ENCODE measurements around the gene FLYWCH2.

GRCh38 chr16:2836646-2837508 is 46.1 kb upstream of the FLYWCH2 start:
- no peak for TF ChIP-seq EZH2 (IDR thresholded peaks at IDR 0.05; ENCODE audit: insufficient read depth, poor library complexity, severe bottlenecking)
- TF ChIP-seq EZH2phosphoT487 (IDR thresholded peaks at IDR 0.05; ENCODE audit: insufficient read depth, low read depth): no peak

Data from GM23248 (cell line).